ENCODE results near the gene GALK2. TPM values are rescaled to one million over a fixed set of nuclear protein-coding genes. Genes with fewer than 3 reads are reported as not detected.

The GALK2 gene
- total RNA-seq, 1 experiment from 2014 or later, result 35.0 TPM

GRCh38 chr15:49314716-49315115, 144.7 kb downstream of the GALK2 start:
- intact Hi-C loops (cut with micrococcal nuclease; ENCODE audit: unreplicated experiment) (no loop called here), in situ Hi-C loops (cut with HindIII; ENCODE audit: low pct_unique_long_range_greater_than_20kb, low sequenced_read_pairs) (no loop called here)
- peaks cover 3% of the 10 kb centered on the region; the same call in 1 of the 2 replicates for H3K4me1 ChIP-seq (ENCODE audit: control insufficient read depth, insufficient read depth, low read length)
- ATAC-seq, result no peak
- no peak overlapping the region for H3K27ac ChIP-seq (ENCODE audit: low read length)
- DNase-seq (ENCODE audit: low read depth, low spot score), result no peak
- no peak overlapping the region for H3K4me3 ChIP-seq (ENCODE audit: low read depth in 2 of 2, low read length in 2 of 2)
- CTCF ChIA-PET, result interaction anchor here (0.6 kb wide), 1 partner anchor 965 kb away, joined by 3 read pairs; no protein-coding TSS in a partner anchor
- H3K9me3 ChIP-seq (ENCODE audit: control insufficient read depth, insufficient read depth, low read depth, low read length), result no peaks in the 10 kb centered on the region
- no peak for TF ChIP-seq CTCF (IDR thresholded peaks at IDR 0.05)
- no peak for TF ChIP-seq TCF7L2 (IDR thresholded peaks at IDR 0.05; ENCODE audit: low read depth, low read length)
- TF ChIP-seq SIN3A (IDR thresholded peaks at IDR 0.05; ENCODE audit: borderline replicate concordance, insufficient read depth, low read depth, low read length), result no peak
- TF ChIP-seq POLR2AphosphoS5 (IDR thresholded peaks at IDR 0.05; ENCODE audit: low read depth, low read length), result no peak
- TF ChIP-seq REST (IDR thresholded peaks at IDR 0.05; ENCODE audit: insufficient read depth in 1 of 2, low read depth in 2 of 2, low read length in 1 of 2), result no peak
- H3K36me3 ChIP-seq (ENCODE audit: control insufficient read depth, insufficient read depth, low read length), result no peaks in the 10 kb centered on the region
- no TSS peak for BruUV-seq (replicated peaks)
- no peaks in the 10 kb centered on the region for H3K27me3 ChIP-seq (ENCODE audit: control insufficient read depth, insufficient read depth, low read length)
- POLR2A ChIA-PET, result no interaction called here

- no peak overlapping the region for H3K27ac ChIP-seq (ENCODE audit: low read length)
- DNase-seq (ENCODE audit: low read depth, low spot score) (no peak), ATAC-seq (no peak)
- TF ChIP-seq POLR2AphosphoS5 (IDR thresholded peaks at IDR 0.05; ENCODE audit: low read depth, low read length) (no peak), REST (IDR thresholded peaks at IDR 0.05; ENCODE audit: insufficient read depth in 1 of 2, low read depth in 2 of 2, low read length in 1 of 2) (no peak), SIN3A (IDR thresholded peaks at IDR 0.05; ENCODE audit: borderline replicate concordance, insufficient read depth, low read depth, low read length) (no peak), CTCF (IDR thresholded peaks at IDR 0.05) (no peak), TCF7L2 (IDR thresholded peaks at IDR 0.05; ENCODE audit: low read depth, low read length) (no peak)
- H3K9me3 ChIP-seq (ENCODE audit: control insufficient read depth, insufficient read depth, low read depth, low read length), result no peaks in the 10 kb centered on the region
- H3K36me3 ChIP-seq (ENCODE audit: control insufficient read depth, insufficient read depth, low read length), result no peaks in the 10 kb centered on the region
- POLR2A ChIA-PET, result no interaction called here
- in situ Hi-C loops (cut with HindIII; ENCODE audit: low pct_unique_long_range_greater_than_20kb, low sequenced_read_pairs) (no loop called here), intact Hi-C loops (cut with micrococcal nuclease; ENCODE audit: unreplicated experiment) (no loop called here)
- H3K4me3 ChIP-seq (ENCODE audit: low read depth in 2 of 2, low read length in 2 of 2), result no peak overlapping the region
- peaks cover 3% of the 10 kb centered on the region; the same call in 1 of the 2 replicates for H3K4me1 ChIP-seq (ENCODE audit: control insufficient read depth, insufficient read depth, low read length)
- H3K27me3 ChIP-seq (ENCODE audit: control insufficient read depth, insufficient read depth, low read length), result no peaks in the 10 kb centered on the region
- BruUV-seq (replicated peaks), result no TSS peak
- CTCF ChIA-PET, result interaction anchor here (0.6 kb wide), 1 partner anchor 966 kb away, joined by 3 read pairs; no protein-coding TSS in a partner anchor
Observed at GRCh38 chr15:49315391-49315823, 145.4 kb downstream of the GALK2 start.

All from Panc1 (cell line).